Epidermal melanocyte (primary cell): ENCODE measurements around the gene KDM4B.
A peak's percentile ranks its signal among the peaks of the same experiment; 100 is the strongest.

Source experiments
- DNase-seq: peaks from one replicate; pipeline ENCODE4 v3.0.0; 2011; ENCODE audit warnings: low spot score; ENCODE audit not compliant: insufficient read length

The KDM4B gene

DNA sequence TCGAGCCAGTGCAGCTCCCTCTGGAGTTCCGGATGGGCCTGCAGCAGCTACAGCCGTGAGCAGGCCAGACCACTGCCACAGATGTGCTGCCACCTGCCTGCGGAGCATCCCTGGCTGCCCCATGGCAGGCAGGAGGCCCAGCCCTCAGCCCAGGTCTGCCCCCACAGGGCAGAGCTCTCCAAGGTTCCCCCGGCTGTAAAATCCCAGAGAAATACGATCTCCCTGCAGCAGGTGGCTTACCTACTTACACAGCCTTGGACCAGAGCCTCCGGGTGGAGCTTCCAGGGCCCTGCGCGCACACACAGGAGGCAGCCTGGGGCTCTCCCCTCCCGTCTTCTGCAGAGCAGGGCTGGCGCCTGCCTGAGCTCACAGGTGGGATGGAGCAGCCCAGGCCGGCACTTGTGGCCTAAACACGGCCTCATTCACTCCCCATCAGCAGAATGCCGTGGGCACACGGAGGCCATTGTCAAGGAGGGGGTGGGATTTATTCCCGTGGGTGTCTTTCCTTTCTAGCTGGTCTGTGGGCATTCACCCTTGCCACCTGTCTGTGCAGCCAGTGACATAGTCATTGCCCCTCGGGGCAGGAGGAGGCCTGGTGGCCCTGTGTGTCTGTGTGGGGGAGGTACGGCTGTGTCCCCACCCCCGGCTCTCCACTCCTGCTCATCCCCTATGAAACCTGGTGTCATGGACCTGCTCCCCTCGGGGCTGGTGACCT, 118.0 kb downstream of the KDM4B start:
- no peak for DNase-seq

- DNase-seq = no peak
Measured at GRCh38 chr19:5089283-5089682, 120.4 kb downstream of the KDM4B start.

- DNase-seq = no peak
Measured at GRCh38 chr19:5090465-5091017, 121.6 kb downstream of the KDM4B start.

DNA sequence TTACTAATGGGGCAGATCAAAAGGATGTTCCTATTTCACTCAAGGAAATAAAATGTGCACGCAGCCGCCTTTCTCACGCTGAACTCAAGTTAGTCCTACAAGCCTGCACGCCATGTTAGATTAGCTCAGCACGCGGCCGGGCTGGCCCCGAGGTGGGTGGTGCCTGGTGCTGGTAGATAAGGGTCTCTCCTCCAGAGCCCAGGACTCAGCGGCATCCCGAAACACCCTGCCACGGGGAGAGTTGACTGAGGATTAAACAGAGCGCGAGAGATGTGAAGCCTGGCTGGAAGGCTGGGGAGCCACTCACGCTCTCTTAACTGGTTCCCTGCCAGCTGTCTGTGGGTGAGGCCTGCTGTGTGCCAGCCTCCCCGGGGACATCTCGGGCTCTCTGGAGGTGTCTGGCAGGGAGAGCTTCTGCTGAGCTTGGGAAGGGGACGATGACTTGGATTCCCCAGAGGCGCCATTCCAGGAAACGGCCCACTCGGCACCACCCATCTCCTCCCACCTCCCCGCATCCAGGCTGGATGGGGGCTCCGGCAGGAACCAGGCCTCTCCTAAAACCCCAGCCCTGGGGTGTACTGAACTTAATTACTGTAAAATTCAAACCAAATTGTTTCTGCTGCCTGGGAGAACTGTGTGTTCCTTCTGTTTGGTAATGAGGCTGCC, 122.2 kb downstream of the KDM4B start:
- DNase-seq = no peak

DNA sequence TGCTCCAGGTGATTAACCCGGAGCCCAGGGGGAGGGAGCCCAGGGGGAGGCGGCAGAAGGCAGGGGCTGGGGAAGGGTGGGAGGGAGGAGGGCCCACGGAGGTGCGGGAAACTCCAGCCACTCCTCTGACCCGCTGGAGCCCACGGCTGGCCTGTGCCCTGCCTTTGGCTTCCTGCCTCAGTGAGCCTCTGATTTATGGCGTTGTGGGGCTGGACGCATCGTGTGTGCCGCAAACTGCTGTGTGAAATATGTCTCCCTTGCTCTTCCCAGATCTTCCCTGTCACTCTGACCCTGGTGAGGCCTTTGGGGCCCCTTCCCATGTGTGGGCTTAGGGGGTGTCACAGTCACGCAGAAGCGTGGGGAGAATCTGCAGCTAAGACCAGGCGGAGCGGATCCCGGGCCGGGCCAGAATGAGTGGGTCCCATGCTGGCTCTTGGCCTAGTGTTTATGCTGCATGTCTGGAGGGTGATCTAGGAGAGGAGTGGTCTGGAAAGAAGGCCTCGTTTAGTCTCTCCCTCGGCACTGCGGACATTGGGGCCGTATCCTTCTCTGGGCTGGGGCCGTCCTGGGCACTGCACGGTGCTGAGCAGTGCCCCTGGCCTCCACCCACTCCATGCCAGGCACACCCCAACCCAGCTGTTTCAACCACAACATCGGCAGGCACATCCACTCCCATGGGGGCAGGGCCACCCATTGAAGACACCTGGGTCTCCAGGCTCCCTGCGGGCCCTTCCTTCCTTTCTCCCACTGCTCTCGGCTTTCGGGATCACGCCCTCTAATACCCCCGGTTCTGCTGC, 123.0 kb downstream of the KDM4B start:
- DNase-seq = no peak

GRCh38 chr19:5092481-5092843, 123.5 kb downstream of the KDM4B start:
- no peak for DNase-seq

GRCh38 chr19:5093297-5093928, 124.5 kb downstream of the KDM4B start:
- DNase-seq = no peak

DNA sequence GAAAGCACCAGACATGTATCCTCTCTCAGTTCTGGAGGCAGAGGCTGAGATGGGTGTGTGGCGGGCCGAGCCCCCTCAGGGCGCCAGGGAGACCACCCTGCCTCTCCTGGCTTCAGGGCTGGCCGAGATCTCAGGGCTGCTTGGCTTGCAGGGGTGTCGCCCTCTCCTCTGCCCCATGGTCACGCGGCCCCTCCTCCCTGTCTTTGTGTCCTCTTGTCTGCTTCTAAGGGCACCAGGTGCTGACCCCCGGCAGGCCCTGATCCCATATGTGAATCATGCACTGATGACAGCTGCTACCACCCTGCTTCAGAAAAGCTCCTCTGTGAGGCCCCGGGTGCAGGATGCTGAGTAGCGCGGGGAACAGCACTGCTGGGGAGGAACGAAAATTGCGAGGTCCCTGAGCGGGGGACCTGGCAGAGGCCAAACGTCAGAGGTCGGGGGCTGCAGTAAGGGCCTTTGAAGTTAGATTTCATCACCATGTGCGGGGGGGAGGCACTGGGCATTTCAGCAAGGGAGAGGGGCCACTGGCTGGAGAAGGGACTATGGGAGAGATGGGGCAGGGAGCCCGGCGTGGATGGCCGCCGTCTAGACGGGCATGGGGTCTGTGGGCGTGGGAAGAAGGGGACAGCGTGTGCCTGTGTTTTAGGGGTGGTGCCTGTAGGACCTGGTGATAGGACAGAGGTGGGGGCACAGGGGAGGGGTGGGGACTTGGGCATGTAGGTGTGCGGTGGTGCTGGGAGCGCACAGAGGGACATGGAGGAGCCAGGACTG, 125.2 kb downstream of the KDM4B start:
- no peak for DNase-seq

- DNase-seq = no peak
Measured at GRCh38 chr19:5094768-5095567, 126.1 kb downstream of the KDM4B start.

- DNase-seq = no peak
Measured at GRCh38 chr19:5095568-5095850, 126.6 kb downstream of the KDM4B start.

DNA sequence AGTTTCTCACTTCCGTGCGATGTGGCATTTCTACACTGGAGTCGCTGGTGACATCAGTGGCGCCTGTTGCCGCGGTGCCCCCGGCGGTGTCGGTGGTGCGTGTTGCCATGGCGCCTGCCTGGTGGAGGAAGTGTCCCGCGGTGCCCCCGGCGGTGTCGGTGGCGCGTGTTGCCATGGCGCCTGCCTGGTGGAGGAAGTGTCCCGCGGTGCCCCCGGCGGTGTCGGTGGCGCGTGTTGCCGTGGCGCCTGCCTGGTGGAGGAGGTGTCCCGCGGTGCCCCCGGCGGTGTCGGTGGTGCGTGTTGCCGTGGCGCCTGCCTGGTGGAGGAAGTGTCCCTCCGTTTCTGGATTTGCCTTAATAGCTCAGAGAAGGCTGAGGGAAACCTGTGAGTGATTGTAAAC, 127.6 kb downstream of the KDM4B start:
- DNase-seq = no peak

DNA sequence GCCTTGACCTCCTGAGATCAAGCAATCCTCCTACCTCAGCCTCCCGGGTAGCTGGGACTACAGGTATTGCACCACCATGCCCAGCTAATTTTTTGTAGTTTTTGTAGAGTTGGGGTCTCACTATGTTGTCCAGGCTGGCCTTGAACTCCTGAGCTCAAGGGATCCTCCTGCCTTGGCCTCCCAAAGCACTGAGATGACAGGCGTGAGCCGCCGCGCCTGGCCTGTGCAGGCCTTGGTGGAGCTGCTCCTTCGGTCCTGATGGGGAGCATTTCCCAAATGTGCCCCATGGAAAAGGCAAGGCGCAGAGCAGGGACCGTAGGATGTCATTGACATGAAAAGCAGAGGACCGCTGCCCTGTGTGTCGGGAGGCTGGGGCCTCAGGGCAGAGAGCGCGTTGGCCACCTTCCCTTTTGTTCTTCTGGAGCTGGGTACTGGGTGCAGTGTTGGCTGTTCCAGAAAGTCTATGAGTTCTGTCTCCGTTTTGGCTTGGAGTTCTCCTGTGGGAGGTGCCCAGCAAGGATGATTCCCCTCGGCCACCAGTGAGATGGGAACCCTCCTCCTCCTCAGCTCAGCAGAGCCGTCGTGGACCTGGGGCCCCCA, 128.5 kb downstream of the KDM4B start:
- DNase-seq = no peak

GRCh38 chr19:5097959-5098623, 129.2 kb downstream of the KDM4B start:
- DNase-seq = no peak

GRCh38 chr19:5098646-5099045, 129.7 kb downstream of the KDM4B start:
- no peak for DNase-seq

DNA sequence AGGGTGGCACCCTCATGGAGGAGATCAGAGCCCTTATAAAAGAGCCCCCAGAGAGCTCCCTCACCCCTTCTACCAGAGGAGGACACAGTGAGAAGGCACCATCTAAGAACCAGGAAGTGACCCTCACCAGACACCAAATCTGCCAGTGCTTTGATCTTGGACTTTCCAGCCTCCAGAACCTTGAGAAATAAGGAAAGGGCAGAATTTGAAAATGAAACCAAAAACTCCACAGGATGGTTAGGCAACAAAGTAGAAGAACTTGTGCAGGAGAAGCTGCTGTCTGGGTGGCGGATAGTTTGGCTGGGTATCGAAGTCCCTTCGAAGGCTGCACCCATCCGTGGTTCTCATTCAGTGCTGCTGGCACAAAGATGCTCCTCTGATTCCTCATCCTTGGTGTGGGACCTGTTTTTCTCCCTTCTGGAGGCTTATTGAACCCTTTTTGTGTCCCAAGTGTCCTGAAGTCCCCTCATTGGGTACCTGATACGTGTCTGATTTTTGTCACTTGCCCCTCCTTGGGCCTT, 130.8 kb downstream of the KDM4B start:
- no peak for DNase-seq

DNA sequence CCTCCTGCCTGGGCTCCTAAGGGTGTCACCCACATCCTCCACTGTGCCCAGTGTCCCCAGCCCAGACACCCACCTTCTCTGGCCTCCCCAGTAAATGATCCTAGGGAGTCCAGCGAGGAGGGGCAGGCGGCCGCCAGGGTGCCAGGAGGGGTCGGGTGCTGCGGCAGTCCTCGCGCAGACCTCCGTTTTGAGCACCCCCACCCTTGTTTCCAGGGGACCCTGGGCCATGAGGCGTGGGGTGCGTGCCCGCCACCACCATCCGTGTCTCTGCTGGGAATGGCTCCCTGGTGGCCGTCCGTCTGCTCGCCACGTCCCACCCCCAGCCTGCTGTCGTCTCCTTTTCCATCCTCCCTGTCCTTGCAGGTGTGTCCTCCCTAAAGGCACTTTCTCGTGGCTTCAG, 133.0 kb downstream of the KDM4B start:
- no peak for DNase-seq

DNA sequence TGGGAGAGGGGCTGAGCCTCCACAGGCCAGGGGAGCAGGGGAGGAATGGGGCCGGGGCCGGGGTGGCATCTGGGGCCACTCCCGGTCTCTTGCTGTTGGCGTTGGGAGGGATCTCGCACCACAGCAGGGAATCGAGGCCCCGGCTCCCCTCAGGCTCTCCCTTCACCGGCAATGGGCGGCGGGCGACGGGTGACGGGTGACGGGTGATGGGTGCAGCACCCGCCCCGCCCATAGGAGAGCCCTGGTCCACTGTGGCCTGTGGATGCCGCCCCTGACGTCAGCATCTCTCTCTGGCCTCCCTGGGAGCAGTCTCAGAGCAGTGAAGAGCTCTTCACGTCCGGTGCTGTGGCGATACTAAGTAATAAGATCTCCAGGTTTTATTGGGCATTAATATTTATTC, 133.6 kb downstream of the KDM4B start:
- no peak for DNase-seq

GRCh38 chr19:5103061-5103701, 134.3 kb downstream of the KDM4B start:
- DNase-seq = peak; percentile 93
